ENCODE measurements around the gene SPATA22. TPM values are rescaled to one million over a fixed set of nuclear protein-coding genes. Genes with fewer than 3 reads are reported as not detected.

Gene SPATA22
- total RNA-seq, 6 experiments from 2014 or later: not detected

GRCh38 chr17:3505008-3505407 is 33.4 kb upstream of the SPATA22 start:
- Mint-ChIP-seq H3K9me3 (peaks cover 8% of the 10 kb centered on the region; the same call in 1 of the 2 replicates), H3K36me3 (ENCODE audit: low read depth) (peaks cover 5% of the 10 kb centered on the region; the same call in 1 of the 2 replicates), H3K27ac (no peak overlapping the region), H3K4me3 (no peak overlapping the region), H3K27me3 (ENCODE audit: insufficient read depth) (peaks cover 6% of the 10 kb centered on the region), H3K4me1 (ENCODE audit: low read depth) (0 out of 2 replicates have a peak, but pooled peaks cover 7% of the 10 kb centered on the region)
- no peak for DNase-seq
- TF ChIP-seq, protein P1, sequence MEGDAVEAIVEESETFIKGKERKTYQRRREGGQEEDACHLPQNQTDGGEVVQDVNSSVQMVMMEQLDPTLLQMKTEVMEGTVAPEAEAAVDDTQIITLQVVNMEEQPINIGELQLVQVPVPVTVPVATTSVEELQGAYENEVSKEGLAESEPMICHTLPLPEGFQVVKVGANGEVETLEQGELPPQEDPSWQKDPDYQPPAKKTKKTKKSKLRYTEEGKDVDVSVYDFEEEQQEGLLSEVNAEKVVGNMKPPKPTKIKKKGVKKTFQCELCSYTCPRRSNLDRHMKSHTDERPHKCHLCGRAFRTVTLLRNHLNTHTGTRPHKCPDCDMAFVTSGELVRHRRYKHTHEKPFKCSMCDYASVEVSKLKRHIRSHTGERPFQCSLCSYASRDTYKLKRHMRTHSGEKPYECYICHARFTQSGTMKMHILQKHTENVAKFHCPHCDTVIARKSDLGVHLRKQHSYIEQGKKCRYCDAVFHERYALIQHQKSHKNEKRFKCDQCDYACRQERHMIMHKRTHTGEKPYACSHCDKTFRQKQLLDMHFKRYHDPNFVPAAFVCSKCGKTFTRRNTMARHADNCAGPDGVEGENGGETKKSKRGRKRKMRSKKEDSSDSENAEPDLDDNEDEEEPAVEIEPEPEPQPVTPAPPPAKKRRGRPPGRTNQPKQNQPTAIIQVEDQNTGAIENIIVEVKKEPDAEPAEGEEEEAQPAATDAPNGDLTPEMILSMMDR (IDR thresholded peaks at IDR 0.05): no peak

DNA sequence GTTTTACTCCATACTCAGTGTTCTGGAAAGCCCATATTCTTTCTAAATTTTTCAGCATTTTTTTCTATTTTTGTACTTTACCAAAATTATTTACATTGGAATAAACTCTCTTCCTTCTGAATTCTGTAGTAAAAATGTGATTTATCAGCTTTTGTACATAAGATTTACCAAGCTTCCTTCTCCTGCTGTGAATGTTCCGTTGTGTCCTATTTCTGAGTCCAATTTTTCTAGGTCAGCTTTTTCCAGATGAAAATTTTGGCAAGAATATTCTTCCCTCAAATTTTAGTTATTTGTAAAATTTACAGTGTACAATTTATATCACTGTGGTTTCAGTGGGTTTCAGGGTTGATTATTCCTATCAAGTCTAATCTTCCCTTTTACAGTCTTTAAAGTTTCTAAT is 31.7 kb upstream of the SPATA22 start:
- TF ChIP-seq, protein P1 (IDR thresholded peaks at IDR 0.05): no peak
- no peak overlapping the region for H3K4me3 Mint-ChIP-seq
- no peak overlapping the region for H3K27ac Mint-ChIP-seq
- DNase-seq: no peak
- H3K9me3 Mint-ChIP-seq: peaks cover 8% of the 10 kb centered on the region; the same call in 1 of the 2 replicates
- peaks cover 6% of the 10 kb centered on the region for H3K27me3 Mint-ChIP-seq (ENCODE audit: insufficient read depth)
- 0 out of 2 replicates have a peak, but pooled peaks cover 7% of the 10 kb centered on the region for H3K4me1 Mint-ChIP-seq (ENCODE audit: low read depth)
- peaks cover 5% of the 10 kb centered on the region; the same call in 1 of the 2 replicates for H3K36me3 Mint-ChIP-seq (ENCODE audit: low read depth)

DNA sequence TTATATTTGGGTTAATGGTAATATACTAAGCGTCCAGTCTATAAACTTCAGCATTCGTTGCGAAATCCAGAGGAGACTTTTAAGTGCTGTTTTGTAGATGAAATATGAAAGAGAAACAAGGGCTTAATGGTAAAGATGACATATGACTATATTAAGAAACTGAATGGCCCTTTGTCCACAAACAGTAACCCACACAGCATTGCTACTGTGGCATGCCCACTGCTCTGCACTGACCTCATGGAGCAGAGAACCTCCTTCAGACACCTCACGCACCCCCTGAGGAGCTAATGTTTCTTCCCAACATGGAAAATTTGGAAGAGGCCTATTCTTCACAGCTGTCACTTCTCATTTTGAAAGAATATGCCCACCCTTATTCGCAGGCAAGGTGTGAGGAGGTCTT is 30.8 kb upstream of the SPATA22 start:
- Mint-ChIP-seq H3K27ac (no peak overlapping the region), H3K36me3 (ENCODE audit: low read depth) (peaks cover 5% of the 10 kb centered on the region; the same call in 1 of the 2 replicates)
- no peak for DNase-seq

DNA sequence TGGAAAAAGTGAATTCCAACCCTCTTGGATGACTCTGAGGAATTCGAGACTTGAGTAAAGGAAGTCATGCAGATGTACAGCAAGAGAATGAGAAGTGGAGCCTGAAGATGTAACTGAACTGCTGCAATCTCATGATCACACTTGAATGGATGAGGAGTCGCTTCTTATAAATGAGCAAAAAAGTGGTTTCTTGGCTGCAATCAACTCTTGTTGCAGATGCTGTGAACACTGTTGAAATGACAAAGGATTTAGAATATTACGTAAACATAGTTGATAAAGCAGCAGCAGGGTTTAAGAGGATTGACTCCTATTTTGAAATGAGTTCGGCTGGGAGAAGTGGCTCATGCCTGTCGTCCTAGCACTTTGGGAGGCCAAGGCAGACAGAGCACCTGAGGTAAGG is 29.7 kb upstream of the SPATA22 start:
- H3K36me3 Mint-ChIP-seq (ENCODE audit: low read depth): peaks cover 5% of the 10 kb centered on the region; the same call in 1 of the 2 replicates
- H3K27me3 Mint-ChIP-seq (ENCODE audit: insufficient read depth): peaks cover 8% of the 10 kb centered on the region
- no peak for DNase-seq
- TF ChIP-seq, protein P1 (IDR thresholded peaks at IDR 0.05): no peak
- H3K4me1 Mint-ChIP-seq (ENCODE audit: low read depth): 0 out of 2 replicates have a peak, but pooled peaks cover 7% of the 10 kb centered on the region
- H3K4me3 Mint-ChIP-seq: no peak overlapping the region
- H3K9me3 Mint-ChIP-seq: peaks cover 8% of the 10 kb centered on the region; the same call in 1 of the 2 replicates
- no peak overlapping the region for H3K27ac Mint-ChIP-seq

More for the DNA sequence above, 30.8 kb upstream of the SPATA22 start:
- H3K4me1 Mint-ChIP-seq (ENCODE audit: low read depth): 0 out of 2 replicates have a peak, but pooled peaks cover 7% of the 10 kb centered on the region
- TF ChIP-seq, protein P1 (IDR thresholded peaks at IDR 0.05): no peak
- no peak overlapping the region for H3K4me3 Mint-ChIP-seq
- peaks cover 8% of the 10 kb centered on the region for H3K27me3 Mint-ChIP-seq (ENCODE audit: insufficient read depth)
- peaks cover 8% of the 10 kb centered on the region; the same call in 1 of the 2 replicates for H3K9me3 Mint-ChIP-seq

- no peak for DNase-seq
- Mint-ChIP-seq H3K27me3 (ENCODE audit: insufficient read depth) (peaks cover 6% of the 10 kb centered on the region), H3K36me3 (ENCODE audit: low read depth) (peaks cover 5% of the 10 kb centered on the region; the same call in 1 of the 2 replicates), H3K9me3 (peaks cover 8% of the 10 kb centered on the region; the same call in 1 of the 2 replicates), H3K4me1 (ENCODE audit: low read depth) (0 out of 2 replicates have a peak, but pooled peaks cover 7% of the 10 kb centered on the region), H3K27ac (no peak overlapping the region), H3K4me3 (no peak overlapping the region)
- TF ChIP-seq, protein P1 (IDR thresholded peaks at IDR 0.05): no peak
Measured at GRCh38 chr17:3497101-3497500, 25.5 kb upstream of the SPATA22 start.
